ENCODE measurements around the gene OR9A4.

GRCh38 chr7:141960687-141961422 lies 44.7 kb downstream of the OR9A4 start:
- TF ChIP-seq CTCF (IDR thresholded peaks at IDR 0.05) (no peak), HMGXB4 (CRISPR knock-in tag; IDR thresholded peaks at IDR 0.05) (no peak), SP1 (CRISPR knock-in tag; conservative IDR thresholded peaks at IDR 0.05) (no peak), IRF2 (CRISPR knock-in tag; IDR thresholded peaks at IDR 0.05; ENCODE audit: borderline replicate concordance, low read depth) (no peak), ATF3 (CRISPR knock-in tag; conservative IDR thresholded peaks at IDR 0.05) (no peak), JUN (CRISPR knock-in tag; IDR thresholded peaks at IDR 0.05) (no peak), NFATC4 (CRISPR knock-in tag; IDR thresholded peaks at IDR 0.05) (no peak), ZNF263 (CRISPR knock-in tag; IDR thresholded peaks at IDR 0.05; ENCODE audit: low read depth) (no peak)

Measured in WTC11 (cell line).